DOHH2 (cell line): ENCODE results near the gene TMTC3.

Experiments
- EZH2phosphoT487 ChIP-seq: fragments of 200-600 bp; sonication (generic); IDR thresholded peaks from 2 replicates; pipeline ENCODE4 v1.6.1; 2017; ENCODE audit warnings: borderline replicate concordance, mild to moderate bottlenecking, antibody characterized with exemption, low read length, moderate library complexity, mixed read lengths
- TF ChIP-seq, protein P1 (sequence below): fragments of 200-600 bp; sonication (generic); IDR thresholded peaks from one replicate; pipeline ENCODE4 v1.5.1; 2014; ENCODE audit warnings: antibody characterized with exemption, mild to moderate bottlenecking, low read depth, low read length; ENCODE audit not compliant: poor library complexity, severe bottlenecking

DNA sequence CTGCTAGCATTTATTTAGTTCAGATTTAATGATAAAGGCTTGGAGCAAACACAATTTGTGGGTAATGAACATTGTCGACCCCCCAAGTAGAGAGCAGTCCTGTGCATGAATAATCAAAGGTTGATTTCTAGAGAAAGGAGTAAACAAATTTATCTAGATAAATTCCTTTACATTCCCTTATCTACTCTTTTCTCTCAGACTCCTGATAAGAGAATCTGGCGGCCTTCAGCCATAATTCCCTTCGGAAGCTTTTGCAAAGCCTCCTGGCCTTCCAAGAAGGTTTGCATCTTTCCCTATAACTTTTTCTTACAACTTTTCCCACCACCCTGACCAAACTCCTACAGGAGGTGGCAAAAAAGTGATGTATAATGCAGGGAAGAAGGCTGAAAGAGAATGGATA, 42.1 kb downstream of the TMTC3 start:
- TF ChIP-seq, protein P1, sequence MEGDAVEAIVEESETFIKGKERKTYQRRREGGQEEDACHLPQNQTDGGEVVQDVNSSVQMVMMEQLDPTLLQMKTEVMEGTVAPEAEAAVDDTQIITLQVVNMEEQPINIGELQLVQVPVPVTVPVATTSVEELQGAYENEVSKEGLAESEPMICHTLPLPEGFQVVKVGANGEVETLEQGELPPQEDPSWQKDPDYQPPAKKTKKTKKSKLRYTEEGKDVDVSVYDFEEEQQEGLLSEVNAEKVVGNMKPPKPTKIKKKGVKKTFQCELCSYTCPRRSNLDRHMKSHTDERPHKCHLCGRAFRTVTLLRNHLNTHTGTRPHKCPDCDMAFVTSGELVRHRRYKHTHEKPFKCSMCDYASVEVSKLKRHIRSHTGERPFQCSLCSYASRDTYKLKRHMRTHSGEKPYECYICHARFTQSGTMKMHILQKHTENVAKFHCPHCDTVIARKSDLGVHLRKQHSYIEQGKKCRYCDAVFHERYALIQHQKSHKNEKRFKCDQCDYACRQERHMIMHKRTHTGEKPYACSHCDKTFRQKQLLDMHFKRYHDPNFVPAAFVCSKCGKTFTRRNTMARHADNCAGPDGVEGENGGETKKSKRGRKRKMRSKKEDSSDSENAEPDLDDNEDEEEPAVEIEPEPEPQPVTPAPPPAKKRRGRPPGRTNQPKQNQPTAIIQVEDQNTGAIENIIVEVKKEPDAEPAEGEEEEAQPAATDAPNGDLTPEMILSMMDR, result no peak
- no peak for TF ChIP-seq EZH2phosphoT487
